Neural progenitor cell (in vitro differentiated cells): ENCODE results near the gene FARS2. TPM values are rescaled to one million over a fixed set of nuclear protein-coding genes. Genes with fewer than 3 reads are reported as not detected.
A peak's percentile ranks its signal among the peaks of the same experiment; 100 is the strongest.

ENCODE experiments used
- DNase-seq: peaks from one replicate; pipeline ENCODE4 v3.0.0-alpha.2; 2016; ENCODE audit warnings: low spot score
- H2AFZ ChIP-seq: fragments of 200-600 bp; sonication (generic); replicated peaks from 2 replicates; pipeline ENCODE4 v1.6.1; 2016; ENCODE audit warnings: antibody characterized with exemption
- H3F3A ChIP-seq: fragments of 200-600 bp; sonication (generic); 2 replicates; pipeline ENCODE4 v1.6.1; 2016; ENCODE audit warnings: antibody characterized with exemption, low read depth
- H3K27ac ChIP-seq: fragments of 200-600 bp; sonication (generic); 2 replicates; pipeline ENCODE4 v1.5.1; 2016; ENCODE audit warnings: mild to moderate bottlenecking
- H3K27me3 ChIP-seq: fragments of 200-600 bp; sonication (generic); 2 replicates; pipeline ENCODE4 v1.6.1; 2016; ENCODE audit warnings: mild to moderate bottlenecking, moderate library complexity
- H3K36me3 ChIP-seq: fragments of 200-600 bp; sonication (generic); 2 replicates; pipeline ENCODE4 v1.5.1; 2016
- H3K4me1 ChIP-seq: fragments of 200-600 bp; sonication (generic); 2 replicates; pipeline ENCODE4 v1.6.1; 2016; ENCODE audit warnings: mixed run types
- H3K4me2 ChIP-seq: fragments of 200-600 bp; sonication (generic); 2 replicates; pipeline ENCODE4 v1.6.1; 2016
- H3K4me3 ChIP-seq: fragments of 200-600 bp; sonication (generic); 2 replicates; pipeline ENCODE4 v1.5.1; 2016
- H3K79me2 ChIP-seq: fragments of 200-600 bp; sonication (generic); 2 replicates; pipeline ENCODE4 v1.6.1; 2016; ENCODE audit warnings: low read depth
- H3K9ac ChIP-seq: fragments of 200-600 bp; sonication (generic); 2 replicates; pipeline ENCODE4 v1.6.1; 2016
- H3K9me3 ChIP-seq: fragments of 200-600 bp; sonication (generic); 2 replicates; pipeline ENCODE4 v1.5.1; 2016; ENCODE audit warnings: low read depth
- H4K20me1 ChIP-seq: fragments of 200-600 bp; sonication (generic); 2 replicates; pipeline ENCODE4 v1.6.1; 2016; ENCODE audit warnings: low read depth
- H3K27ac Mint-ChIP-seq: 3 replicates; pipeline ENCODE4 v1.8.0; 2021; ENCODE audit warnings: mixed read lengths
- H3K27me3 Mint-ChIP-seq: 2 replicates; pipeline ENCODE4 v1.8.0; 2022; ENCODE audit warnings: low read depth, mild to moderate bottlenecking, inconsistent platforms, moderate library complexity, mixed read lengths; ENCODE audit not compliant: insufficient read depth
- H3K36me3 Mint-ChIP-seq: 3 replicates; pipeline ENCODE4 v1.8.0; 2021; ENCODE audit warnings: mixed read lengths
- H3K4me1 Mint-ChIP-seq: 3 replicates; pipeline ENCODE4 v1.8.0; 2021; ENCODE audit warnings: mixed read lengths
- H3K4me3 Mint-ChIP-seq: 3 replicates; pipeline ENCODE4 v1.8.0; 2021; ENCODE audit warnings: mild to moderate bottlenecking, moderate library complexity, mixed read lengths
- H3K9me3 Mint-ChIP-seq: 3 replicates; pipeline ENCODE4 v1.8.0; 2020; ENCODE audit warnings: mixed read lengths
- CTCF ChIP-seq: fragments of 200-600 bp; sonication (generic); IDR thresholded peaks from 2 replicates; pipeline ENCODE4 v1.5.1; 2017; ENCODE audit warnings: antibody characterized with exemption, mild to moderate bottlenecking
- EZH2 ChIP-seq: fragments of 200-600 bp; sonication (generic); IDR thresholded peaks from 2 replicates; pipeline ENCODE4 v1.6.1; 2017; ENCODE audit warnings: antibody characterized with exemption, mild to moderate bottlenecking, moderate library complexity
- EZH2phosphoT487 ChIP-seq: fragments of 200-600 bp; sonication (generic); IDR thresholded peaks from 2 replicates; pipeline ENCODE4 v1.6.1; 2017; ENCODE audit warnings: antibody characterized with exemption
- total RNA-seq: library from RNA; depleted of rRNA; stranded (reverse); fragments of >200 nt; gene quantifications from 2 replicates; pipeline ENCODE4 v1.2.3, GENCODE V29; 2015; ENCODE audit warnings: low replicate concordance

The FARS2 gene
- total RNA-seq, 1 donor from 2014 or later, result 10.8 TPM

- no peak overlapping the region for H3K27ac Mint-ChIP-seq
- peaks cover 46% of the 10 kb centered on the region for H3K4me1 Mint-ChIP-seq
- no peaks in the 10 kb centered on the region for H3K36me3 Mint-ChIP-seq
- DNase-seq, result no peak
- Histone ChIP-seq H3K4me2 (no peak overlapping the region), H3K4me3 (no peak overlapping the region), H3K9me3 (no peaks in the 10 kb centered on the region), H3K79me2 (no peaks in the 10 kb centered on the region), H2AFZ (no peak overlapping the region), H3K4me1 (peaks cover 32% of the 10 kb centered on the region), H3K27me3 (no peaks in the 10 kb centered on the region), H3K27ac (no peak overlapping the region), H4K20me1 (no peaks in the 10 kb centered on the region), H3F3A (no peaks in the 10 kb centered on the region), H3K9ac (no peak overlapping the region), H3K36me3 (no peaks in the 10 kb centered on the region)
- TF ChIP-seq CTCF (no peak), EZH2phosphoT487 (no peak), EZH2 (no peak)
- no peaks in the 10 kb centered on the region for H3K9me3 Mint-ChIP-seq
- H3K4me3 Mint-ChIP-seq, result no peak overlapping the region
- H3K27me3 Mint-ChIP-seq, result no peaks in the 10 kb centered on the region
These were observed 249.2 kb downstream of the FARS2 start for GRCh38 chr6:5510331-5511133.

GRCh38 chr6:5511954-5512353 is 250.6 kb downstream of the FARS2 start:
- no peaks in the 10 kb centered on the region for H3K9me3 ChIP-seq
- H3K4me1 Mint-ChIP-seq, result peaks cover 34% of the 10 kb centered on the region
- DNase-seq, result peak; percentile 50
- H3K4me3 Mint-ChIP-seq, result no peak overlapping the region
- H3K36me3 ChIP-seq, result no peaks in the 10 kb centered on the region
- H3K4me3 ChIP-seq, result no peak overlapping the region
- no peaks in the 10 kb centered on the region for H4K20me1 ChIP-seq
- H3K27me3 ChIP-seq, result no peaks in the 10 kb centered on the region
- H3K27ac ChIP-seq, result no peak overlapping the region
- H3F3A ChIP-seq, result no peaks in the 10 kb centered on the region
- no peaks in the 10 kb centered on the region for H3K9me3 Mint-ChIP-seq
- no peaks in the 10 kb centered on the region for H3K36me3 Mint-ChIP-seq
- no peak overlapping the region for H3K9ac ChIP-seq
- TF ChIP-seq CTCF (no peak), EZH2 (no peak), EZH2phosphoT487 (no peak)
- H2AFZ ChIP-seq, result no peak overlapping the region
- H3K4me2 ChIP-seq, result no peak overlapping the region
- H3K27me3 Mint-ChIP-seq, result no peaks in the 10 kb centered on the region
- H3K27ac Mint-ChIP-seq, result no peak overlapping the region
- peaks cover 30% of the 10 kb centered on the region for H3K4me1 ChIP-seq
- H3K79me2 ChIP-seq, result no peaks in the 10 kb centered on the region

GRCh38 chr6:5512422-5512821 is 251.1 kb downstream of the FARS2 start:
- H4K20me1 ChIP-seq, result no peaks in the 10 kb centered on the region
- H3K9me3 ChIP-seq, result no peaks in the 10 kb centered on the region

GRCh38 chr6:5513408-5513807 is 252.1 kb downstream of the FARS2 start:
- Histone ChIP-seq H3K9me3 (no peaks in the 10 kb centered on the region), H3F3A (no peaks in the 10 kb centered on the region), H3K9ac (no peak overlapping the region), H2AFZ (no peak overlapping the region), H3K27me3 (no peaks in the 10 kb centered on the region), H3K79me2 (no peaks in the 10 kb centered on the region), H3K4me2 (no peak overlapping the region), H3K27ac (no peak overlapping the region), H3K4me1 (peaks cover 27% of the 10 kb centered on the region), H3K4me3 (no peak overlapping the region), H3K36me3 (no peaks in the 10 kb centered on the region), H4K20me1 (no peaks in the 10 kb centered on the region)
- H3K4me1 Mint-ChIP-seq, result peaks cover 22% of the 10 kb centered on the region
- H3K27ac Mint-ChIP-seq, result no peak overlapping the region
- no peaks in the 10 kb centered on the region for H3K9me3 Mint-ChIP-seq
- no peak for TF ChIP-seq CTCF
- TF ChIP-seq EZH2, result no peak
- no peak for TF ChIP-seq EZH2phosphoT487
- H3K36me3 Mint-ChIP-seq, result no peaks in the 10 kb centered on the region
- no peaks in the 10 kb centered on the region for H3K27me3 Mint-ChIP-seq
- H3K4me3 Mint-ChIP-seq, result no peak overlapping the region
- DNase-seq, result no peak

More at GRCh38 chr6:5512422-5512821, 251.1 kb downstream of the FARS2 start:
- no peak overlapping the region for H3K27ac ChIP-seq
- Mint-ChIP-seq H3K4me3 (no peak overlapping the region), H3K27me3 (no peaks in the 10 kb centered on the region), H3K4me1 (peaks cover 29% of the 10 kb centered on the region), H3K9me3 (no peaks in the 10 kb centered on the region), H3K36me3 (no peaks in the 10 kb centered on the region), H3K27ac (no peak overlapping the region)
- no peaks in the 10 kb centered on the region for H3K79me2 ChIP-seq
- H3K36me3 ChIP-seq, result no peaks in the 10 kb centered on the region
- no peaks in the 10 kb centered on the region for H3F3A ChIP-seq
- no peaks in the 10 kb centered on the region for H3K27me3 ChIP-seq
- no peak overlapping the region for H2AFZ ChIP-seq
- TF ChIP-seq EZH2, result no peak
- H3K4me2 ChIP-seq, result no peak overlapping the region
- H3K4me3 ChIP-seq, result no peak overlapping the region
- H3K4me1 ChIP-seq, result peaks cover 27% of the 10 kb centered on the region
- DNase-seq, result no peak
- no peak overlapping the region for H3K9ac ChIP-seq
